Karpas-422 (cell line): ENCODE data around the gene PPARGC1A. TPM values are rescaled to one million over a fixed set of nuclear protein-coding genes. Genes with fewer than 3 reads are reported as not detected.

Source experiments
- DNase-seq: peaks from one replicate; pipeline ENCODE4 v3.0.0-alpha.2; 2015
- H2AFZ ChIP-seq: fragments of 200-600 bp; sonication (generic); 2 replicates; pipeline ENCODE4 v1.6.1; 2014; ENCODE audit warnings: antibody characterized with exemption, low read length, mixed read lengths
- H3K27ac ChIP-seq: fragments of 200-600 bp; sonication (generic); 2 replicates; pipeline ENCODE4 v1.5.1; 2014; ENCODE audit warnings: mild to moderate bottlenecking, low read length, moderate library complexity
- H3K27me3 ChIP-seq: fragments of 200-600 bp; sonication (generic); 2 replicates; pipeline ENCODE4 v1.6.1; 2014; ENCODE audit warnings: low read length, mixed read lengths
- H3K36me3 ChIP-seq: fragments of 200-600 bp; sonication (generic); 2 replicates; pipeline ENCODE4 v1.6.1; 2014; ENCODE audit warnings: low read length, mixed read lengths; ENCODE audit not compliant: insufficient read depth
- H3K4me1 ChIP-seq: fragments of 200-600 bp; sonication (generic); 2 replicates; pipeline ENCODE4 v1.6.1; 2014; ENCODE audit warnings: mild to moderate bottlenecking, low read length, mixed read lengths
- H3K4me2 ChIP-seq: fragments of 200-600 bp; sonication (generic); 2 replicates; pipeline ENCODE4 v1.6.1; 2014; ENCODE audit warnings: low read length, low read depth, mild to moderate bottlenecking; ENCODE audit not compliant: poor library complexity, severe bottlenecking
- H3K4me3 ChIP-seq: fragments of 200-600 bp; sonication (generic); 2 replicates; pipeline ENCODE4 v1.5.1; 2014; ENCODE audit warnings: mild to moderate bottlenecking, antibody characterized with exemption, low read length, mixed read lengths
- H3K79me2 ChIP-seq: fragments of 200-600 bp; sonication (generic); 2 replicates; pipeline ENCODE4 v1.6.1; 2014; ENCODE audit warnings: mild to moderate bottlenecking, low read length, mixed read lengths
- H3K9ac ChIP-seq: fragments of 200-600 bp; sonication (generic); 2 replicates; pipeline ENCODE4 v1.6.0; 2014; ENCODE audit warnings: low read length
- H3K9me2 ChIP-seq: fragments of 200-600 bp; sonication (generic), shearing (Covaris generic); replicated peaks from 2 replicates; pipeline ENCODE4 v1.6.0; 2014; ENCODE audit warnings: mild to moderate bottlenecking, low read length, moderate library complexity; ENCODE audit not compliant: insufficient read depth
- H3K9me3 ChIP-seq: fragments of 300-700, 200-600 bp; sonication (generic); 2 replicates; pipeline ENCODE4 v1.6.1; 2014; ENCODE audit warnings: low read length, mixed read lengths
- H4K20me1 ChIP-seq: fragments of 200-600 bp; sonication (generic); 2 replicates; pipeline ENCODE4 v1.6.1; 2014; ENCODE audit warnings: mild to moderate bottlenecking, antibody characterized with exemption, low read length, low read depth; ENCODE audit not compliant: insufficient read depth
- total RNA-seq: library from RNA; depleted of rRNA; stranded (reverse); fragments of >200 nt; shearing (Covaris generic); gene quantifications from 2 replicates; pipeline ENCODE4 v1.2.3, GENCODE V29; 2014; ENCODE audit warnings: low replicate concordance

The PPARGC1A gene
- total RNA-seq, 1 experiment from 2014 or later = not detected

- Histone ChIP-seq H3K4me3 (no peak overlapping the region), H3K27me3 (no peaks in the 10 kb centered on the region), H3K9me3 (no peaks in the 10 kb centered on the region), H2AFZ (no peak overlapping the region), H3K9ac (no peak overlapping the region), H3K27ac (no peak overlapping the region), H4K20me1 (no peaks in the 10 kb centered on the region), H3K4me2 (no peak overlapping the region), H3K79me2 (no peaks in the 10 kb centered on the region), H3K4me1 (no peaks in the 10 kb centered on the region), H3K36me3 (no peaks in the 10 kb centered on the region), H3K9me2 (no peaks in the 10 kb centered on the region)
- no peak for DNase-seq
Observed at GRCh38 chr4:23766344-23766743, 123.5 kb downstream of the PPARGC1A start.

- Histone ChIP-seq H3K4me1 (no peaks in the 10 kb centered on the region), H4K20me1 (no peaks in the 10 kb centered on the region), H3K27ac (no peak overlapping the region), H3K4me3 (no peak overlapping the region), H3K79me2 (no peaks in the 10 kb centered on the region), H3K9ac (no peak overlapping the region), H3K4me2 (no peak overlapping the region), H3K9me3 (no peaks in the 10 kb centered on the region), H3K27me3 (no peaks in the 10 kb centered on the region), H2AFZ (no peak overlapping the region), H3K9me2 (no peaks in the 10 kb centered on the region), H3K36me3 (no peaks in the 10 kb centered on the region)
- DNase-seq = no peak
Observed at GRCh38 chr4:23763559-23763958, 126.3 kb downstream of the PPARGC1A start.

- H3K79me2 ChIP-seq = no peaks in the 10 kb centered on the region
- no peak for DNase-seq
- no peak overlapping the region for H2AFZ ChIP-seq
- H3K9me2 ChIP-seq = no peaks in the 10 kb centered on the region
- H3K9me3 ChIP-seq = no peaks in the 10 kb centered on the region
- no peaks in the 10 kb centered on the region for H3K36me3 ChIP-seq
- no peak overlapping the region for H3K27ac ChIP-seq
- H3K4me2 ChIP-seq = no peak overlapping the region
- H4K20me1 ChIP-seq = no peaks in the 10 kb centered on the region
- no peak overlapping the region for H3K9ac ChIP-seq
- no peaks in the 10 kb centered on the region for H3K4me1 ChIP-seq
- H3K27me3 ChIP-seq = no peaks in the 10 kb centered on the region
- H3K4me3 ChIP-seq = no peak overlapping the region
Observed at GRCh38 chr4:23762551-23762950, 127.3 kb downstream of the PPARGC1A start.

- Histone ChIP-seq H3K4me2 (no peak overlapping the region), H2AFZ (no peak overlapping the region), H3K36me3 (no peaks in the 10 kb centered on the region), H3K27ac (no peak overlapping the region), H3K79me2 (no peaks in the 10 kb centered on the region), H3K9me2 (no peaks in the 10 kb centered on the region), H3K27me3 (no peaks in the 10 kb centered on the region), H4K20me1 (no peaks in the 10 kb centered on the region), H3K4me1 (no peaks in the 10 kb centered on the region), H3K4me3 (no peak overlapping the region), H3K9ac (no peak overlapping the region), H3K9me3 (no peaks in the 10 kb centered on the region)
- DNase-seq = no peak
Observed at GRCh38 chr4:23759066-23759465, 130.8 kb downstream of the PPARGC1A start.

- Histone ChIP-seq H4K20me1 (no peaks in the 10 kb centered on the region), H3K9ac (no peak overlapping the region), H2AFZ (no peak overlapping the region), H3K4me1 (no peaks in the 10 kb centered on the region), H3K9me3 (no peaks in the 10 kb centered on the region), H3K27me3 (no peaks in the 10 kb centered on the region), H3K4me2 (no peak overlapping the region), H3K9me2 (no peaks in the 10 kb centered on the region), H3K4me3 (no peak overlapping the region), H3K27ac (no peak overlapping the region), H3K79me2 (no peaks in the 10 kb centered on the region), H3K36me3 (no peaks in the 10 kb centered on the region)
- DNase-seq = no peak
Observed at GRCh38 chr4:23754688-23755087, 135.2 kb downstream of the PPARGC1A start.

- Histone ChIP-seq H3K9me2 (no peaks in the 10 kb centered on the region), H3K4me2 (no peak overlapping the region), H3K9ac (no peak overlapping the region), H3K9me3 (no peaks in the 10 kb centered on the region), H3K27ac (no peak overlapping the region), H4K20me1 (no peaks in the 10 kb centered on the region), H3K36me3 (no peaks in the 10 kb centered on the region), H3K27me3 (no peaks in the 10 kb centered on the region), H3K4me1 (no peaks in the 10 kb centered on the region), H2AFZ (no peak overlapping the region), H3K79me2 (no peaks in the 10 kb centered on the region), H3K4me3 (no peak overlapping the region)
- DNase-seq = no peak
Observed at GRCh38 chr4:23750125-23750524, 139.7 kb downstream of the PPARGC1A start.

GRCh38 chr4:23747281-23747735, 142.5 kb downstream of the PPARGC1A start:
- no peaks in the 10 kb centered on the region for H3K27me3 ChIP-seq
- no peaks in the 10 kb centered on the region for H3K4me1 ChIP-seq
- H3K4me3 ChIP-seq = no peak overlapping the region
- no peaks in the 10 kb centered on the region for H3K9me2 ChIP-seq
- H3K27ac ChIP-seq = no peak overlapping the region
- H2AFZ ChIP-seq = no peak overlapping the region
- no peaks in the 10 kb centered on the region for H3K79me2 ChIP-seq
- no peak for DNase-seq
- no peaks in the 10 kb centered on the region for H3K9me3 ChIP-seq
- no peaks in the 10 kb centered on the region for H3K36me3 ChIP-seq
- no peak overlapping the region for H3K9ac ChIP-seq
- no peak overlapping the region for H3K4me2 ChIP-seq
- no peaks in the 10 kb centered on the region for H4K20me1 ChIP-seq

GRCh38 chr4:23746672-23747071, 143.2 kb downstream of the PPARGC1A start:
- no peaks in the 10 kb centered on the region for H4K20me1 ChIP-seq
- H3K4me3 ChIP-seq = no peak overlapping the region
- H3K9me3 ChIP-seq = no peaks in the 10 kb centered on the region
- H3K36me3 ChIP-seq = no peaks in the 10 kb centered on the region
- H3K9ac ChIP-seq = no peak overlapping the region
- H3K9me2 ChIP-seq = no peaks in the 10 kb centered on the region
- no peak for DNase-seq
- no peak overlapping the region for H3K27ac ChIP-seq
- H2AFZ ChIP-seq = no peak overlapping the region
- no peaks in the 10 kb centered on the region for H3K4me1 ChIP-seq
- no peak overlapping the region for H3K4me2 ChIP-seq
- H3K27me3 ChIP-seq = no peaks in the 10 kb centered on the region
- no peaks in the 10 kb centered on the region for H3K79me2 ChIP-seq

- H3K27me3 ChIP-seq = no peaks in the 10 kb centered on the region
- H2AFZ ChIP-seq = no peak overlapping the region
- H4K20me1 ChIP-seq = no peaks in the 10 kb centered on the region
- H3K27ac ChIP-seq = no peak overlapping the region
- no peak overlapping the region for H3K4me2 ChIP-seq
- DNase-seq = no peak
- H3K4me1 ChIP-seq = no peaks in the 10 kb centered on the region
- no peaks in the 10 kb centered on the region for H3K9me2 ChIP-seq
- no peak overlapping the region for H3K9ac ChIP-seq
- no peaks in the 10 kb centered on the region for H3K9me3 ChIP-seq
- no peaks in the 10 kb centered on the region for H3K79me2 ChIP-seq
- H3K4me3 ChIP-seq = no peak overlapping the region
- no peaks in the 10 kb centered on the region for H3K36me3 ChIP-seq
Observed at GRCh38 chr4:23746027-23746426, 143.8 kb downstream of the PPARGC1A start.
